CD4-positive, alpha-beta T cell treated with Interleukin-2 at 100 ng/mL for 4 hours (primary cell): Measurements from ENCODE around the gene WDR93.

ENCODE experiments used
- DNase-seq: peaks from one replicate; pipeline ENCODE4 v3.0.0-alpha.2; 2020; ENCODE audit warnings: low spot score

Gene WDR93

GRCh38 chr15:89792106-89792805 is 101.6 kb downstream of the WDR93 start:
- no peak for DNase-seq
